ENCODE measurements around the gene SNRNP70.

The SNRNP70 gene

GRCh38 chr19:49109569-49110233 lies 24.4 kb downstream of the SNRNP70 start:
- DNase-seq (ENCODE audit: low spot score) = no peak
- ChIA-PET CTCF (interaction anchor here (0.6 to 0.8 kb wide), 2 partner anchors 12 to 99 kb away, joined by 3 to 4 read pairs; no protein-coding TSS in a partner anchor), POLR2A (ENCODE audit: low non-redundant PET) (interaction anchor here (0.6 kb wide), 1 partner anchor 202 kb away, joined by 3 read pairs; no protein-coding TSS in a partner anchor)
- TF ChIP-seq CTCF (conservative IDR thresholded peaks at IDR 0.05; ENCODE audit: low read depth) = no peak
- H3K27ac ChIP-seq = peak overlapping the region; percentile 45

DNA sequence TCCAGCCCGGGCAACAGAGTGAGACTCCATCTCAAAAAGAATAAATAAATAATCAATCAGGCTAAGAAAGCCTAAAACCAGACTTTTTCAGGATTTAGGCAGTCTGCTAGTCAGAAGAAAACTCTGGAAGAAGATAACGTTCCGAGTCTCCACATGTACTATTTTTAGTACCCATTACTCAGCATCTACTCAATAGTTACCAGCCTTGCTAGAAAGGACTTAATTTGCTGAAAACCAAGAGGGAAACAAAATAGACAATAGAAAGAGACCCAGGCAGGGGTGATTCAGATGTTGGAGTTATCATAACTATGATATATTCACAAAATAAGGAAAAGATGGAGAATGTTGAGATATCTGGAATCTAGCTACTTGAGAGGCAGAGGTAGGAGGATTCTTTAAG lies 25.3 kb downstream of the SNRNP70 start:
- ChIA-PET POLR2A (ENCODE audit: low non-redundant PET) (no interaction called here), CTCF (no interaction called here)
- no peak for DNase-seq (ENCODE audit: low spot score)
- TF ChIP-seq CTCF (conservative IDR thresholded peaks at IDR 0.05; ENCODE audit: low read depth) = no peak
- H3K27ac ChIP-seq = peak overlapping the region; percentile 45

- CTCF ChIA-PET = interaction anchor here (0.7 to 1.0 kb wide), 2 partner anchors 14 to 470 kb away, joined by 4 read pairs; no protein-coding TSS in a partner anchor
These were observed 26.2 kb downstream of the SNRNP70 start for GRCh38 chr19:49111218-49111998.

GRCh38 chr19:49113762-49114629 lies 28.7 kb downstream of the SNRNP70 start, which contains the start of gene LIN7B:
TSS of gene LIN7B (plus strand) at chr19:49114370. CDS start at chr19:49114405, 35 bp downstream.
- peak; percentile 81 for TF ChIP-seq CTCF (conservative IDR thresholded peaks at IDR 0.05; ENCODE audit: low read depth)
- H3K27ac ChIP-seq = peak within 1 kb of the TSS; percentile 59
- peak; percentile 76 for DNase-seq (ENCODE audit: low spot score)
- CTCF ChIA-PET = interaction anchor here (0.5 to 2.3 kb wide), 9 partner anchors 11 to 93 kb away, joined by 3 to 12 read pairs (median 3); no protein-coding TSS in a partner anchor
- POLR2A ChIA-PET (ENCODE audit: low non-redundant PET) = no interaction called here

More at GRCh38 chr19:49111218-49111998, 26.2 kb downstream of the SNRNP70 start:
- POLR2A ChIA-PET (ENCODE audit: low non-redundant PET) = no interaction called here
- TF ChIP-seq CTCF (conservative IDR thresholded peaks at IDR 0.05; ENCODE audit: low read depth) = no peak
- no peak for DNase-seq (ENCODE audit: low spot score)
- H3K27ac ChIP-seq = no peak overlapping the region

DNA sequence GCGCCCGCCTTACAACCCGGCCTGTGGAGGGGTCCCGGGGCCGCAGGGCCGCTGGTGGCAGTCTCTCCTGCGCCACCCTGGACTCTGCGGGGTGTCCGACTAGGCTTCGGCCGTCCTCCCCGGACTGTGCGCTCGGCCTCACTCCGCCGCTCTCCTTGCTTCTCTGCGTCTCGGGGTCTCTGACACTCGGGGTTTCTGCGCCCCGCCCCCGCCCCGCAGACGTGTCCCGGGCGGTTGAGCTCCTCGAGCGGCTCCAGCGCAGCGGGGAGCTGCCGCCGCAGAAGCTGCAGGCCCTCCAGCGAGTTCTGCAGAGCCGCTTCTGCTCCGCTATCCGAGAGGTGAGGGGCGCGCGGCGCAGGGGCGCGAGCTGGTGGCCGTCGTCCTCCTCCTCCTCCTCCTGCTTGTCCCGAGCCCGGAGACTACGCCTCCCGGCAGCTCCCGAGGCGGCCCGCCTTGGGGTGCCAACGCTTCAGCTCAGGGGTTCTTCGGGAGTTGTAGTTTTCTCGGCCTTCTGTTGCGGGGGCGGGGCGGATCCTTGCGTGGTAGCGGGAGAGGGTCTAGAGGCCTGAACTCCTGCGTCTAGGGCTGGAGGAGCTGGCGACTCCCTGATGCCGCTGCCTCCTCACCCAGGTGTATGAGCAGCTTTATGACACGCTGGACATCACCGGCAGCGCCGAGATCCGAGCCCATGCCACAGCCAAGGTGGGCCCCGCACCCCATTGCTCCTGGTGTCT lies 29.5 kb downstream of the SNRNP70 start:
- H3K27ac ChIP-seq = peak overlapping the region; percentile 59
- TF ChIP-seq CTCF (conservative IDR thresholded peaks at IDR 0.05; ENCODE audit: low read depth) = no peak
- ChIA-PET POLR2A (ENCODE audit: low non-redundant PET) (no interaction called here), CTCF (interaction anchor here (0.6 to 2.3 kb wide), 9 partner anchors 10 to 171 kb away, joined by 3 to 12 read pairs (median 3); no protein-coding TSS in a partner anchor)
- DNase-seq (ENCODE audit: low spot score) = no peak
